ENCODE measurements around the gene ESD.

Gene ESD

GRCh38 chr13:46796515-46797474, at the start of gene ESD:
ESD (minus strand) TSS chr13:46797161; CDS start chr13:46791413, 5,748 bp downstream.
- H3K4me3 ChIP-seq (ENCODE audit: low read depth, low read length, poor library complexity, severe bottlenecking) = peak within 1 kb of the TSS; percentile 84
- peaks cover 23% of the 10 kb centered on the region for H3K79me2 ChIP-seq (ENCODE audit: insufficient read depth, low read length)
- H3K4me1 ChIP-seq (ENCODE audit: insufficient read depth, low read length, severe bottlenecking) = peaks cover 33% of the 10 kb centered on the region
- H3K9me2 ChIP-seq (ENCODE audit: low read depth, low read length) = no peaks in the 10 kb centered on the region
- H3F3A ChIP-seq (ENCODE audit: insufficient read depth, low read length) = no peaks in the 10 kb centered on the region
- TF ChIP-seq CTCF (IDR thresholded peaks at IDR 0.05; ENCODE audit: low read length) (0 out of 2 replicates have a peak, but pooled peaks have one; percentile 5), EZH2 (IDR thresholded peaks at IDR 0.05; ENCODE audit: borderline replicate concordance, low read length) (no peak)
- H3K9me3 ChIP-seq (ENCODE audit: low read length) = no peaks in the 10 kb centered on the region
- H3K27ac ChIP-seq (ENCODE audit: low read depth, low read length, poor library complexity, severe bottlenecking) = peak within 1 kb of the TSS; percentile 65
- H4K20me1 ChIP-seq (ENCODE audit: insufficient read depth, low read length) = no peaks in the 10 kb centered on the region
- peak within 1 kb of the TSS; percentile 75 for H3K4me2 ChIP-seq (ENCODE audit: low read length)
- H3K36me3 ChIP-seq (ENCODE audit: insufficient read depth, low read length) = peaks cover 4% of the 10 kb centered on the region; the same call in 1 of the 2 replicates
- H2AFZ ChIP-seq (ENCODE audit: low read length) = peak within 1 kb of the TSS; percentile 72
- H3K27me3 ChIP-seq (ENCODE audit: insufficient read depth, low read length) = no peaks in the 10 kb centered on the region
- peak within 1 kb of the TSS; percentile 92 for H3K9ac ChIP-seq (ENCODE audit: low read length)

- H3K4me3 ChIP-seq (ENCODE audit: low read depth, low read length, poor library complexity, severe bottlenecking) = no peak overlapping the region
- H3K4me1 ChIP-seq (ENCODE audit: insufficient read depth, low read length, severe bottlenecking) = no peaks in the 10 kb centered on the region
- no peaks in the 10 kb centered on the region for H3K36me3 ChIP-seq (ENCODE audit: insufficient read depth, low read length)
- H3K9me2 ChIP-seq (ENCODE audit: low read depth, low read length) = no peaks in the 10 kb centered on the region
- no peak for TF ChIP-seq CTCF (IDR thresholded peaks at IDR 0.05; ENCODE audit: low read length)
- H3K27ac ChIP-seq (ENCODE audit: low read depth, low read length, poor library complexity, severe bottlenecking) = no peak overlapping the region
- no peaks in the 10 kb centered on the region for H3F3A ChIP-seq (ENCODE audit: insufficient read depth, low read length)
- H3K4me2 ChIP-seq (ENCODE audit: low read length) = no peak overlapping the region
- no peaks in the 10 kb centered on the region for H3K9me3 ChIP-seq (ENCODE audit: low read length)
- H4K20me1 ChIP-seq (ENCODE audit: insufficient read depth, low read length) = no peaks in the 10 kb centered on the region
- H3K27me3 ChIP-seq (ENCODE audit: insufficient read depth, low read length) = no peaks in the 10 kb centered on the region; the same call in 1 of the 2 replicates
- no peak overlapping the region for H2AFZ ChIP-seq (ENCODE audit: low read length)
- H3K79me2 ChIP-seq (ENCODE audit: insufficient read depth, low read length) = no peaks in the 10 kb centered on the region
- no peak overlapping the region for H3K9ac ChIP-seq (ENCODE audit: low read length)
Measured at GRCh38 chr13:46846726-46847125, 49.8 kb upstream of the ESD start.

GRCh38 chr13:46845146-46845545, 48.2 kb upstream of the ESD start:
- Histone ChIP-seq H3K9me3 (ENCODE audit: low read length) (no peaks in the 10 kb centered on the region), H3K79me2 (ENCODE audit: insufficient read depth, low read length) (no peaks in the 10 kb centered on the region), H4K20me1 (ENCODE audit: insufficient read depth, low read length) (no peaks in the 10 kb centered on the region), H3K9me2 (ENCODE audit: low read depth, low read length) (no peaks in the 10 kb centered on the region), H3K27me3 (ENCODE audit: insufficient read depth, low read length) (no peaks in the 10 kb centered on the region; the same call in 1 of the 2 replicates), H3K4me1 (ENCODE audit: insufficient read depth, low read length, severe bottlenecking) (no peaks in the 10 kb centered on the region), H3K4me2 (ENCODE audit: low read length) (no peak overlapping the region), H2AFZ (ENCODE audit: low read length) (no peak overlapping the region), H3K4me3 (ENCODE audit: low read depth, low read length, poor library complexity, severe bottlenecking) (no peak overlapping the region), H3K36me3 (ENCODE audit: insufficient read depth, low read length) (no peaks in the 10 kb centered on the region), H3K9ac (ENCODE audit: low read length) (no peak overlapping the region), H3F3A (ENCODE audit: insufficient read depth, low read length) (no peaks in the 10 kb centered on the region), H3K27ac (ENCODE audit: low read depth, low read length, poor library complexity, severe bottlenecking) (no peak overlapping the region)
- TF ChIP-seq CTCF (IDR thresholded peaks at IDR 0.05; ENCODE audit: low read length) (no peak), EZH2 (IDR thresholded peaks at IDR 0.05; ENCODE audit: borderline replicate concordance, low read length) (no peak)

All from OCI-LY1 (cell line).